ENCODE measurements around the gene MRPS14. TPM values are rescaled to one million over a fixed set of nuclear protein-coding genes. Genes with fewer than 3 reads are reported as not detected.

MRPS14 gene
- polyA plus RNA-seq, 1 donor from 2014 or later: 49.5 TPM

- Histone ChIP-seq H3K9me3 (ENCODE audit: low read length) (no peaks in the 10 kb centered on the region), H3K27me3 (ENCODE audit: insufficient read depth, low read depth, low read length) (no peaks in the 10 kb centered on the region), H3K9ac (ENCODE audit: low read length) (no peak overlapping the region), H3K27ac (ENCODE audit: low read length) (no peak overlapping the region), H2AFZ (ENCODE audit: low read depth, low read length) (no peak overlapping the region), H3F3A (ENCODE audit: insufficient read depth, low read length, poor library complexity, severe bottlenecking) (no peaks in the 10 kb centered on the region), H3K36me3 (ENCODE audit: insufficient read depth, low read length) (peaks cover 3% of the 10 kb centered on the region), H3K4me3 (ENCODE audit: low read length) (no peak overlapping the region), H3K4me2 (ENCODE audit: low read length) (no peak overlapping the region), H4K20me1 (ENCODE audit: insufficient read depth) (no peaks in the 10 kb centered on the region), H3K79me2 (replicated peaks; ENCODE audit: insufficient read depth, low read length) (no peaks in the 10 kb centered on the region), H3K9me2 (ENCODE audit: insufficient read depth, low read length) (no peaks in the 10 kb centered on the region)
- TF ChIP-seq, protein P1, sequence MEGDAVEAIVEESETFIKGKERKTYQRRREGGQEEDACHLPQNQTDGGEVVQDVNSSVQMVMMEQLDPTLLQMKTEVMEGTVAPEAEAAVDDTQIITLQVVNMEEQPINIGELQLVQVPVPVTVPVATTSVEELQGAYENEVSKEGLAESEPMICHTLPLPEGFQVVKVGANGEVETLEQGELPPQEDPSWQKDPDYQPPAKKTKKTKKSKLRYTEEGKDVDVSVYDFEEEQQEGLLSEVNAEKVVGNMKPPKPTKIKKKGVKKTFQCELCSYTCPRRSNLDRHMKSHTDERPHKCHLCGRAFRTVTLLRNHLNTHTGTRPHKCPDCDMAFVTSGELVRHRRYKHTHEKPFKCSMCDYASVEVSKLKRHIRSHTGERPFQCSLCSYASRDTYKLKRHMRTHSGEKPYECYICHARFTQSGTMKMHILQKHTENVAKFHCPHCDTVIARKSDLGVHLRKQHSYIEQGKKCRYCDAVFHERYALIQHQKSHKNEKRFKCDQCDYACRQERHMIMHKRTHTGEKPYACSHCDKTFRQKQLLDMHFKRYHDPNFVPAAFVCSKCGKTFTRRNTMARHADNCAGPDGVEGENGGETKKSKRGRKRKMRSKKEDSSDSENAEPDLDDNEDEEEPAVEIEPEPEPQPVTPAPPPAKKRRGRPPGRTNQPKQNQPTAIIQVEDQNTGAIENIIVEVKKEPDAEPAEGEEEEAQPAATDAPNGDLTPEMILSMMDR (IDR thresholded peaks at IDR 0.05; ENCODE audit: poor library complexity, severe bottlenecking): no peak
- TF ChIP-seq RAD21 (conservative IDR thresholded peaks at IDR 0.05) (no peak), POLR2AphosphoS5 (IDR thresholded peaks at IDR 0.05) (no peak), EP300 (conservative IDR thresholded peaks at IDR 0.05; ENCODE audit: poor library complexity, severe bottlenecking) (no peak), MXI1 (conservative IDR thresholded peaks at IDR 0.05; ENCODE audit: poor library complexity, severe bottlenecking) (no peak), TAF1 (IDR thresholded peaks at IDR 0.05; ENCODE audit: low read depth) (no peak), SMC3 (conservative IDR thresholded peaks at IDR 0.05; ENCODE audit: poor library complexity) (no peak), EZH2 (IDR thresholded peaks at IDR 0.05; ENCODE audit: borderline replicate concordance, insufficient read depth, low read length, poor library complexity, severe bottlenecking) (no peak)
- TF ChIP-seq, protein P2, sequence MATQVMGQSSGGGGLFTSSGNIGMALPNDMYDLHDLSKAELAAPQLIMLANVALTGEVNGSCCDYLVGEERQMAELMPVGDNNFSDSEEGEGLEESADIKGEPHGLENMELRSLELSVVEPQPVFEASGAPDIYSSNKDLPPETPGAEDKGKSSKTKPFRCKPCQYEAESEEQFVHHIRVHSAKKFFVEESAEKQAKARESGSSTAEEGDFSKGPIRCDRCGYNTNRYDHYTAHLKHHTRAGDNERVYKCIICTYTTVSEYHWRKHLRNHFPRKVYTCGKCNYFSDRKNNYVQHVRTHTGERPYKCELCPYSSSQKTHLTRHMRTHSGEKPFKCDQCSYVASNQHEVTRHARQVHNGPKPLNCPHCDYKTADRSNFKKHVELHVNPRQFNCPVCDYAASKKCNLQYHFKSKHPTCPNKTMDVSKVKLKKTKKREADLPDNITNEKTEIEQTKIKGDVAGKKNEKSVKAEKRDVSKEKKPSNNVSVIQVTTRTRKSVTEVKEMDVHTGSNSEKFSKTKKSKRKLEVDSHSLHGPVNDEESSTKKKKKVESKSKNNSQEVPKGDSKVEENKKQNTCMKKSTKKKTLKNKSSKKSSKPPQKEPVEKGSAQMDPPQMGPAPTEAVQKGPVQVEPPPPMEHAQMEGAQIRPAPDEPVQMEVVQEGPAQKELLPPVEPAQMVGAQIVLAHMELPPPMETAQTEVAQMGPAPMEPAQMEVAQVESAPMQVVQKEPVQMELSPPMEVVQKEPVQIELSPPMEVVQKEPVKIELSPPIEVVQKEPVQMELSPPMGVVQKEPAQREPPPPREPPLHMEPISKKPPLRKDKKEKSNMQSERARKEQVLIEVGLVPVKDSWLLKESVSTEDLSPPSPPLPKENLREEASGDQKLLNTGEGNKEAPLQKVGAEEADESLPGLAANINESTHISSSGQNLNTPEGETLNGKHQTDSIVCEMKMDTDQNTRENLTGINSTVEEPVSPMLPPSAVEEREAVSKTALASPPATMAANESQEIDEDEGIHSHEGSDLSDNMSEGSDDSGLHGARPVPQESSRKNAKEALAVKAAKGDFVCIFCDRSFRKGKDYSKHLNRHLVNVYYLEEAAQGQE (IDR thresholded peaks at IDR 0.05; ENCODE audit: borderline replicate concordance): no peak
Measured at GRCh38 chr1:174984952-174985351, 38.3 kb downstream of the MRPS14 start.

DNA sequence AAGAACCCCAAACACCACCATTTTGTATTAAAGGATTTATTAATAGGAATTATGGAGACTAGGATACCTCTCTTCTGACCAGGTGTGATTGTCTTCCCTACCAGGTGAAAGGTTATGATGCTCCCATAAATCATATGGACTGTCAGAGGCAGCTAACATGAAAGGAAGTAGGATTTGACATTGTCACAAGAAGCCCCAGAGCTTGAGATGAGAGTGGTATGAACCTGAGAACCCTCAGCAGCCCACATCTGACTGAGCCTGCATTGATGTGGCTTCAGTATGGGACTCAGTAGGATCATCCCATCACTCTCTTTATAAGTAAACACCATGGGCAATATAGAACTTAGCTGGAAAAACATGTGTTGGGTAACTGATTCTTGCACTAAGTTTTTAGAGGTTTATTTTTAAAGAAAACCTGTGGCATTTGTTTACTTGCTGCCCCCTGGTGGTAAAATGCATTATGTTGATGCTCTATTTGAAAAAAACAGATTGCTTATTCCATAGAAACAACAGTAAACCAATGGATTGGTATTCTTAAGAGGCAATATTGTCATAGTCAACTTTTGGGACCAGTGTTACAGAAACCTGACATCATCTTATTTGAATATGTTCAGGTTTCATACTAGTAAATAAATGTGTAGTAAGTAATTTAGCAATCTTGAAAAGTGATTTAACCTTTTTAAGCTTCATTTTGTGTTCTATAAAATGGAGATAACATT is 40.1 kb downstream of the MRPS14 start:
- H3K36me3 ChIP-seq (ENCODE audit: insufficient read depth, low read length): peaks cover 3% of the 10 kb centered on the region
- H3K9me3 ChIP-seq (ENCODE audit: low read length): no peaks in the 10 kb centered on the region
- H3K79me2 ChIP-seq (replicated peaks; ENCODE audit: insufficient read depth, low read length): no peaks in the 10 kb centered on the region
- no peaks in the 10 kb centered on the region for H3K27me3 ChIP-seq (ENCODE audit: insufficient read depth, low read depth, low read length)
- H3K27ac ChIP-seq (ENCODE audit: low read length): no peak overlapping the region
- TF ChIP-seq TAF1 (IDR thresholded peaks at IDR 0.05; ENCODE audit: low read depth): no peak
- no peak for TF ChIP-seq POLR2AphosphoS5 (IDR thresholded peaks at IDR 0.05)
- peak; percentile 79 for TF ChIP-seq SMC3 (conservative IDR thresholded peaks at IDR 0.05; ENCODE audit: poor library complexity)
- TF ChIP-seq, protein P1 (IDR thresholded peaks at IDR 0.05; ENCODE audit: poor library complexity, severe bottlenecking): peak; percentile 71
- TF ChIP-seq RAD21 (conservative IDR thresholded peaks at IDR 0.05): peak; percentile 65
- TF ChIP-seq EZH2 (IDR thresholded peaks at IDR 0.05; ENCODE audit: borderline replicate concordance, insufficient read depth, low read length, poor library complexity, severe bottlenecking): no peak
- TF ChIP-seq MXI1 (conservative IDR thresholded peaks at IDR 0.05; ENCODE audit: poor library complexity, severe bottlenecking): no peak
- TF ChIP-seq EP300 (conservative IDR thresholded peaks at IDR 0.05; ENCODE audit: poor library complexity, severe bottlenecking): no peak
- TF ChIP-seq, protein P2 (IDR thresholded peaks at IDR 0.05; ENCODE audit: borderline replicate concordance): no peak
- no peak overlapping the region for H3K4me2 ChIP-seq (ENCODE audit: low read length)
- H3K4me3 ChIP-seq (ENCODE audit: low read length): no peak overlapping the region
- H3K9me2 ChIP-seq (ENCODE audit: insufficient read depth, low read length): no peaks in the 10 kb centered on the region
- no peak overlapping the region for H2AFZ ChIP-seq (ENCODE audit: low read depth, low read length)
- no peaks in the 10 kb centered on the region for H4K20me1 ChIP-seq (ENCODE audit: insufficient read depth)
- H3F3A ChIP-seq (ENCODE audit: insufficient read depth, low read length, poor library complexity, severe bottlenecking): no peaks in the 10 kb centered on the region
- H3K9ac ChIP-seq (ENCODE audit: low read length): no peak overlapping the region

All from neural cell (in vitro differentiated cells).